Measurements from ENCODE around the gene TBXAS1. TPM values are rescaled to one million over a fixed set of nuclear protein-coding genes. Genes with fewer than 3 reads are reported as not detected.

Gene TBXAS1
- total and polyA plus RNA-seq, 2 of the 8 experiments (the other 6 are each of a cell fraction or from before 2014, with no cell fraction given), result 0.86 to 2.1 TPM

GRCh38 chr7:139783647-139784385 is 45.2 kb upstream of the TBXAS1 start:
- H2AFZ ChIP-seq (ENCODE audit: low read length), result no peak overlapping the region
- H3K23me2 ChIP-seq (ENCODE audit: low read depth, low read length), result no peaks in the 10 kb centered on the region
- no peak overlapping the region for H3K4me3 ChIP-seq (ENCODE audit: extremely low read depth in 1 of 4, insufficient read depth in 2 of 4, low read depth in 3 of 4, low read length in 4 of 4)
- H3K14ac ChIP-seq (ENCODE audit: insufficient read length), result no peak overlapping the region
- H2BK120ac ChIP-seq (replicated peaks; ENCODE audit: low read depth, low read length), result no peak overlapping the region
- no peak for DNase-seq (ENCODE audit: low read depth in 1 of 2, low spot score in 2 of 2)
- H3K27ac ChIP-seq (ENCODE audit: low read depth, low read length), result no peak overlapping the region
- no peak overlapping the region for H3K18ac ChIP-seq (ENCODE audit: extremely low read depth, low read length)
- no peak overlapping the region for H2BK5ac ChIP-seq (ENCODE audit: low read depth, low read length)
- peak overlapping the region; percentile 25 to 50; a peak in 2 of 4 replicates for H3K4me2 ChIP-seq (ENCODE audit: insufficient read depth in 1 of 2, low read depth in 2 of 2, low read length in 2 of 2)
- H3K9ac ChIP-seq (replicated peaks in 1 of 4; ENCODE audit: extremely low read depth in 1 of 4, low read depth in 3 of 4, low read length in 3 of 4), result no peak overlapping the region; a peak in 1 of 7 replicates
- H4K91ac ChIP-seq (replicated peaks; ENCODE audit: insufficient read length, low read length), result no peak overlapping the region
- H2BK20ac ChIP-seq (ENCODE audit: low read length), result no peak overlapping the region
- no peak overlapping the region for H2BK12ac ChIP-seq (ENCODE audit: low read depth, low read length)
- no peak overlapping the region for H3K56ac ChIP-seq (replicated peaks; ENCODE audit: insufficient read length, low read depth, low read length)
- H4K20me1 ChIP-seq (replicated peaks in 1 of 2; ENCODE audit: control insufficient read depth in 1 of 2, insufficient read depth in 2 of 2, low read length in 2 of 2), result no peaks in the 10 kb centered on the region
- peaks cover 2 to 13% (median 10%) of the 10 kb centered on the region in 4 experiments for H3K27me3 ChIP-seq (replicated peaks in 1 of 4; ENCODE audit: control insufficient read depth in 3 of 4, extremely low read depth in 1 of 4, insufficient read depth in 3 of 4, low read length in 3 of 4)
- H3K4me1 ChIP-seq (replicated peaks in 1 of 4; ENCODE audit: control insufficient read depth in 3 of 4, insufficient read depth in 4 of 4, low read length in 3 of 4), result peaks cover 0 to 15% (median 4%) of the 10 kb centered on the region in 4 experiments; a peak in 3 of 7 replicates
- H4K8ac ChIP-seq (ENCODE audit: extremely low read depth, insufficient read depth, low read length), result no peak overlapping the region
- no peaks in the 10 kb centered on the region for H3K79me2 ChIP-seq (ENCODE audit: control insufficient read depth in 1 of 2, insufficient read depth in 2 of 2, low read length in 2 of 2)
- no peak for TF ChIP-seq POLR2AphosphoS5 (IDR thresholded peaks at IDR 0.05; ENCODE audit: low read depth, low read length)
- 0 out of 4 replicates have a peak, but pooled peaks of 1 of the 2 experiments have one; percentile 15 for TF ChIP-seq RAD21 (IDR thresholded peaks at IDR 0.05 in 1 of 2, conservative IDR thresholded peaks at IDR 0.05 in 1 of 2; ENCODE audit: low read depth in 2 of 2, low read length in 2 of 2)
- FAIRE-seq, result no peak
- 34% methylated on average over 3 of the region's 3 CpGs; no CpG with 5 or more reads in 1 of the 2 experiments for WGBS, 2 experiments (ENCODE audit: extremely low coverage in 1 of 2, insufficient coverage in 1 of 2, insufficient read length in 1 of 2, insufficient replicate concordance in 2 of 2, low coverage in 1 of 2, low lambda C conversion rate in 2 of 2, missing lambda C conversion rate in 1 of 2)
- peak overlapping the region; percentile 14; the same call in 1 of the 2 replicates for H2BK15ac ChIP-seq (ENCODE audit: low read length)
- no peaks in the 10 kb centered on the region for H3K9me3 ChIP-seq (ENCODE audit: insufficient read depth in 2 of 2, low read depth in 1 of 2, low read length in 1 of 2)
- no peaks in the 10 kb centered on the region for H3K36me3 ChIP-seq (ENCODE audit: control insufficient read depth in 2 of 4, insufficient read depth in 4 of 4, low read length in 3 of 4)
- H4K5ac ChIP-seq (ENCODE audit: insufficient read length, low read depth, low read length), result no peak overlapping the region
- H2AK5ac ChIP-seq (ENCODE audit: low read depth, low read length), result no peak overlapping the region
- ChIA-PET CTCF (ENCODE audit: partially characterized antibody) (interaction anchor here (0.5 to 1.4 kb wide), 9 partner anchors 14 to 220 kb away, joined by 3 to 5 read pairs (median 3); no protein-coding TSS in a partner anchor), POLR2A (ENCODE audit: partially characterized antibody) (interaction anchor here (0.6 to 1.0 kb wide), 3 partner anchors 10 to 87 kb away, joined by 3 to 4 read pairs (median 3); no protein-coding TSS in a partner anchor)
- no peak overlapping the region for H3K4ac ChIP-seq (replicated peaks; ENCODE audit: insufficient read length, low read depth, low read length)
- H3K79me1 ChIP-seq (ENCODE audit: low read depth, low read length), result no peaks in the 10 kb centered on the region
- no peak overlapping the region for H3K23ac ChIP-seq (ENCODE audit: insufficient read length)

Data from H1 (cell line).